ENCODE data around the gene PFAS. TPM values are rescaled to one million over a fixed set of nuclear protein-coding genes. Genes with fewer than 3 reads are reported as not detected.

Gene PFAS
- total and polyA plus RNA-seq, 2 of the 8 experiments (the other 6 are each of a cell fraction or from before 2014, with no cell fraction given), result 88.4 to 248 TPM

DNA sequence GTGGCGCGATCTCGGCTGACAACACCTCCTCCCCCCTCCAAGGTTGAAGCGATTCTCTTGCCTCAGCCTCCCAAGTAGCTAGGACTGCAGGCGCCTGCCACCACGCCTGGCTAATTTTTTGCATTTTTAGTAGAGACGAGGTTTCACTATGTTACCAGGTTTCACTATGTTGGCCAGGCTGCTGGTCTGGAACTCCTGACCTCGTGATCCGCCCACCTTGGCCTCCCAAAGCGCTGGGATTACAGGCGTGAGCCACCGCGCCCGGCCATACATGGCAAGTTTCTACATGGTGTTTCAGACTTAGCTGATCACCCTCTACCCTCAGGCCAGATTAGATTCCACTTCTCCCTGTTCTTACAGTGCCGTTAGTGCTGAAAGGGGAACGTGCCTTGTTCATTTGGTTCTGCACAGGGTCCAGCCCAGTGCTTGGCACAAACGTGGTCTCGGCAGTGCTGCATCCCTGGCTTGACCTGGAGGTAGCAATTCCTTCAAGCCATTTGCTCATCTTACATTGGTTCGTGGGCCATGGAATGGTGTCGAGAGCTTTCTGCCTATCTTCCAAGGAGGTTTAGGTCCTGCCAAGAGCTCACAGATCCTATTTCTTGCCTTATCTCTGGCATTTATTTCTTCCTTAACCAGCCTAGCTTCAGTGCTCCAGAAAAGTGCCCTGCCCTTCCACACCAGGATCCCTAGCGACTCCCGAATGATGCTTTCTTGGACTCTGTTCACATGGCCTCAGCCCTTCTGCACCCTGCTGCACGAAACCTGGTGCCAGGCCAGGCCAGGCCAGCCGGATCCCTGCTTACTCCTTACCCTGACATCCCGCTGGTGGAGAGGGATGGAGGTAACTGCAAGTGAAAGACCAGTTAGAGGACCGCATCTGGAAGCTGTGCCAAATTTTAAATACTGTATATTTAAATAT, 23.9 kb upstream of the PFAS start (continued):
- TF ChIP-seq JUND (IDR thresholded peaks at IDR 0.05; ENCODE audit: low read length) (no peak), EP300 (IDR thresholded peaks at IDR 0.05; ENCODE audit: borderline replicate concordance in 1 of 2, low read depth in 2 of 2, low read length in 2 of 2) (no peak)
